ENCODE results near the gene AHSP. TPM values are rescaled to one million over a fixed set of nuclear protein-coding genes. Genes with fewer than 3 reads are reported as not detected.
A peak's percentile ranks its signal among the peaks of the same experiment; 100 is the strongest.

AHSP gene
- total and polyA plus RNA-seq, 10 of the 15 experiments (the other 5 are each of a cell fraction or from before 2014, with no cell fraction given) = not detected

GRCh38 chr16:31487720-31488467, 39.8 kb upstream of the AHSP start:
- ChIA-PET RAD21 (ENCODE audit: unreplicated experiment) (no interaction called here), SMC1A (ENCODE audit: uncharacterized antibody, unreplicated experiment) (no interaction called here), POLR2A (interaction anchor here (1.0 kb wide), 1 partner anchor 20 kb away, joined by 3 read pairs; the partner anchor contains the start of gene RUSF1), CTCF (interaction anchor here (1.0 kb wide), 1 partner anchor 27 kb away, joined by 3 read pairs; no protein-coding TSS in a partner anchor)
- intact Hi-C loops (cut with micrococcal nuclease; ENCODE audit: unreplicated experiment) = no loop called here
- DNase-seq (ENCODE audit: low read depth, low spot score) (no peak), FAIRE-seq (no peak), ATAC-seq (peak; percentile 78)
- in situ Hi-C loops (cut with MboI) = no loop called here
- Histone ChIP-seq H2AFZ (ENCODE audit: control insufficient read depth, low read depth, low read length) (peak overlapping the region; percentile 61), H3K79me2 (ENCODE audit: control insufficient read depth, insufficient read depth, low read length) (no peaks in the 10 kb centered on the region), H4K20me1 (ENCODE audit: control insufficient read depth, insufficient read depth) (no peaks in the 10 kb centered on the region), H3K9ac (ENCODE audit: control insufficient read depth, insufficient read depth, low read length) (no peak overlapping the region), H3K4me2 (ENCODE audit: control insufficient read depth, insufficient read depth) (peak overlapping the region; percentile 93), H3K27me3 (replicated peaks in 1 of 2; ENCODE audit: control insufficient read depth in 2 of 2, insufficient read depth in 2 of 2, low read length in 1 of 2) (no peaks in the 10 kb centered on the region; a peak in 1 of 4 replicates), H3K36me3 (ENCODE audit: control insufficient read depth in 2 of 2, insufficient read depth in 2 of 2, low read length in 1 of 2) (no peaks in the 10 kb centered on the region; a peak in 3 of 4 replicates), H3K9me3 (replicated peaks; ENCODE audit: control insufficient read depth, insufficient read depth, low read length) (no peaks in the 10 kb centered on the region), H3K4me1 (ENCODE audit: control insufficient read depth, insufficient read depth, low read length) (0 out of 2 replicates have a peak, but pooled peaks cover 3% of the 10 kb centered on the region), H3K27ac (ENCODE audit: control insufficient read depth, insufficient read depth) (no peak overlapping the region), H3K4me3 (peak overlapping the region; percentile 52; the same call in 1 of the 2 replicates)
- no peak for TF ChIP-seq NRF1 (conservative IDR thresholded peaks at IDR 0.05; ENCODE audit: low read depth, low read length)
- TF ChIP-seq ZNF384 (IDR thresholded peaks at IDR 0.05; ENCODE audit: borderline replicate concordance, low read depth, low read length) = no peak
- 0 out of 2 replicates have a peak, but pooled peaks have one; percentile 16 for TF ChIP-seq TCF3 (IDR thresholded peaks at IDR 0.05; ENCODE audit: borderline replicate concordance, insufficient read depth, low read depth, low read length)
- peak; percentile 22 for TF ChIP-seq BCL3 (IDR thresholded peaks at IDR 0.05; ENCODE audit: borderline replicate concordance, insufficient read depth, low read depth, low read length, poor library complexity, severe bottlenecking)
- TF ChIP-seq EGR1 (IDR thresholded peaks at IDR 0.05; ENCODE audit: borderline replicate concordance in 1 of 2, low read depth in 2 of 2, low read length in 2 of 2) = no peak
- peak; percentile 67 for TF ChIP-seq POLR2A (IDR thresholded peaks at IDR 0.05; ENCODE audit: low read depth, low read length)
- peak; percentile 9; the same call in 1 of the 2 replicates for TF ChIP-seq POLR2AphosphoS2 (IDR thresholded peaks at IDR 0.05; ENCODE audit: low read depth, low read length)
- WGBS (ENCODE audit: insufficient coverage, insufficient replicate concordance, low lambda C conversion rate, missing lambda C conversion rate) = 19% methylated on average over 59 of the region's 60 CpGs
- BruUV-seq (replicated peaks) = no TSS peak

Measured in GM12878 (cell line).